Karpas-422 (cell line): ENCODE measurements around the gene FAM90A1. TPM values are rescaled to one million over a fixed set of nuclear protein-coding genes. Genes with fewer than 3 reads are reported as not detected.
"Not testable (repeated sequence)": the region's sequence is repeated elsewhere in the genome, so short reads cannot be mapped to it uniquely, and the experiment has no call there.

Experiments used
- DNase-seq: peaks from one replicate; pipeline ENCODE4 v3.0.0-alpha.2; 2015
- H2AFZ ChIP-seq: fragments of 200-600 bp; sonication (generic); 2 replicates; pipeline ENCODE4 v1.6.1; 2014; ENCODE audit warnings: antibody characterized with exemption, low read length, mixed read lengths
- H3K27ac ChIP-seq: fragments of 200-600 bp; sonication (generic); 2 replicates; pipeline ENCODE4 v1.5.1; 2014; ENCODE audit warnings: mild to moderate bottlenecking, low read length, moderate library complexity
- H3K27me3 ChIP-seq: fragments of 200-600 bp; sonication (generic); 2 replicates; pipeline ENCODE4 v1.6.1; 2014; ENCODE audit warnings: low read length, mixed read lengths
- H3K36me3 ChIP-seq: fragments of 200-600 bp; sonication (generic); 2 replicates; pipeline ENCODE4 v1.6.1; 2014; ENCODE audit warnings: low read length, mixed read lengths; ENCODE audit not compliant: insufficient read depth
- H3K4me1 ChIP-seq: fragments of 200-600 bp; sonication (generic); 2 replicates; pipeline ENCODE4 v1.6.1; 2014; ENCODE audit warnings: mild to moderate bottlenecking, low read length, mixed read lengths
- H3K4me2 ChIP-seq: fragments of 200-600 bp; sonication (generic); 2 replicates; pipeline ENCODE4 v1.6.1; 2014; ENCODE audit warnings: low read length, low read depth, mild to moderate bottlenecking; ENCODE audit not compliant: poor library complexity, severe bottlenecking
- H3K4me3 ChIP-seq: fragments of 200-600 bp; sonication (generic); 2 replicates; pipeline ENCODE4 v1.5.1; 2014; ENCODE audit warnings: mild to moderate bottlenecking, antibody characterized with exemption, low read length, mixed read lengths
- H3K79me2 ChIP-seq: fragments of 200-600 bp; sonication (generic); 2 replicates; pipeline ENCODE4 v1.6.1; 2014; ENCODE audit warnings: mild to moderate bottlenecking, low read length, mixed read lengths
- H3K9ac ChIP-seq: fragments of 200-600 bp; sonication (generic); 2 replicates; pipeline ENCODE4 v1.6.0; 2014; ENCODE audit warnings: low read length
- H3K9me2 ChIP-seq: fragments of 200-600 bp; sonication (generic), shearing (Covaris generic); replicated peaks from 2 replicates; pipeline ENCODE4 v1.6.0; 2014; ENCODE audit warnings: mild to moderate bottlenecking, low read length, moderate library complexity; ENCODE audit not compliant: insufficient read depth
- H3K9me3 ChIP-seq: fragments of 300-700, 200-600 bp; sonication (generic); 2 replicates; pipeline ENCODE4 v1.6.1; 2014; ENCODE audit warnings: low read length, mixed read lengths
- H4K20me1 ChIP-seq: fragments of 200-600 bp; sonication (generic); 2 replicates; pipeline ENCODE4 v1.6.1; 2014; ENCODE audit warnings: mild to moderate bottlenecking, antibody characterized with exemption, low read length, low read depth; ENCODE audit not compliant: insufficient read depth
- total RNA-seq: library from RNA; depleted of rRNA; stranded (reverse); fragments of >200 nt; shearing (Covaris generic); gene quantifications from 2 replicates; pipeline ENCODE4 v1.2.3, GENCODE V29; 2014; ENCODE audit warnings: low replicate concordance; rRNA removed

Gene FAM90A1, protein sequence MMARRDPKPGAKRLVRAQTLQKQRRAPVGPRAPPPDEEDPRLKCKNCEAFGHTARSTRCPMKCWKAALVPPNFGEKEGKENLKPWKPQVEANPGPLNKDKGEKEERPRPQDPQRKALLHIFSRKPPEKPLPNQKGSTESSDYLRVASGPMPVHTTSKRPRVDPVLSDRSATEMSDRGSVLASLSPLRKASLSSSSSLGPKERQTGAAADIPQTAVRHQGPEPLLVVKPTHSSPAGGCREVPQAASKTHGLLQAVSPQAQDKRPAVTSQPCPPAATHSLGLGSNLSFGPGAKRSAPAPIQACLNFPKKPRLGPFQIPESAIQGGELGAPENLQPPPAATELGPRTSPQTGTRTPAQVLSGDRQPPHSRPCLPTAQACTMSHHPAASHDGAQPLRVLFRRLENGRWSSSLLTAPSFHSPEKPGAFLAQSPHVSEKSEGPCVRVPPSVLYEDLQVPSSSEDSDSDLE
- total RNA-seq, result not detected in 2 replicates

DNA sequence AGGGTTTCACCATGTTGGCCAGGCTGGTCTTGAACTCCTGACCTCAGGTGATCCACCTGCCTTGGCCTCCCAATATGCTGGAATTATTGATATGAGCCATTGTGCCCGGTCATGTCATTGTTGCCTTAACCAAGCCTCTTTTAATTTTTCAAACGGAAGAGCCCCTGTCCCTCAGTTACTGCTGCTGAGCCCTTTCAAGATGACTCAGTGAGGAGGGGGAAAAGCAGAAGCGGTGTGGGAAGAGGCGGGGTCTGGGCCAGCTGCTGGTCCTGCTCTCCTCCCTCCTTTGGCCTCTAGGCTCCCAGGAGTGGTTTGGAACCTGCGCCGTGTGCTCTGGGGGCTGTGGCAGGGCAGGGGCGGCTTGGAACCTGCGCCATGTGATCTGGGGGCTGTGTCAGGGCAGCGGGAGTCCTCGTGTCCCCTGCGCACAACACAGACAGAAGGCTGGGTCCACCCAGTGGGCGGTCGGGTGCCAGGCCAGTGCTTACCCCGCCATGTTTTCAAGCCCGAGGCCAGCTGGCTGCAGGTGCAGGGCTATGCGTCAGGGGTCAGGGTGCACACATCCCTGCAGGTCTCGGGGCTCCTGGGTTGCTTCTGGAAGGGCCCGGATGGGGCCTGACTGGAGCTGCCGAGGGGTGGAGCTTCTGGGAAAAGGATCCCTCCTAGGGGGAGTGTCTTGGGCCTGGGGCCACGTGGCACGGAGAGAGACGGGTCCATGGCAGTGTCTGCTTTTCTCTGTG is at the start of gene FAM90A1:
Gene FAM90A1, minus strand, starts transcription at position 627 of the 740 bp plus-strand sequence. CDS start 2,786 bp downstream, outside the sequence.
- H3K4me2 ChIP-seq, H2AFZ ChIP-seq, H3K9me2 ChIP-seq, H3K27me3 ChIP-seq, H3K9me3 ChIP-seq, H3K9ac ChIP-seq, H3K4me1 ChIP-seq, H3K27ac ChIP-seq, H3K79me2 ChIP-seq, H3K4me3 ChIP-seq, H3K36me3 ChIP-seq, H4K20me1 ChIP-seq: not testable (repeated sequence)
- peak; percentile 20 for DNase-seq

GRCh38 chr12:8276397-8276796 is 49.0 kb upstream of the FAM90A1 start:
- not testable (repeated sequence) for H3K4me2 ChIP-seq, H3K4me1 ChIP-seq, H3K9ac ChIP-seq, DNase-seq, H3K4me3 ChIP-seq, H3K9me2 ChIP-seq, H3K36me3 ChIP-seq, H3K27ac ChIP-seq, H4K20me1 ChIP-seq, H2AFZ ChIP-seq, H3K27me3 ChIP-seq, H3K79me2 ChIP-seq, H3K9me3 ChIP-seq

DNA sequence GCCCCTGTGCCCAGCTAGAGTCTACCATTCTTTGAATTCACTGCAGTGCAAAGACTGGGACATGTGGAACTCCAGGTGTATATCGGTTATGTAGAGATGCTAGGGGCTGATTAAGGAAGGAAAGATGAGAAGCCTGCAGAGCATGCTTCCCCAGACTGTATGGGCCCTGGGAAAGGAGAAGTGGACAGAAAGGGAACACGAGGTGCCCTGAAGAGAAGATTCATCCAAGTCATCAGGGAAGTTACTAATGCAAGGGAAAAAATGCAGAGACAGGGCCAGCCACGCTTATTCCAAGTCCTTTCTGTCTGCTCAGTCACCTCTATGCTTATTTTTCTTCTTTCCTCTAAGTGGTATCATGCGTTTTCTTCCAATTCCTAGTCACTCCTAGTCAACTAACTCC is 39.3 kb upstream of the FAM90A1 start:
- not testable (repeated sequence) for H3K4me2 ChIP-seq, DNase-seq, H3K36me3 ChIP-seq, H4K20me1 ChIP-seq, H3K27me3 ChIP-seq, H3K4me3 ChIP-seq, H3K79me2 ChIP-seq, H3K9ac ChIP-seq, H2AFZ ChIP-seq, H3K9me3 ChIP-seq, H3K9me2 ChIP-seq, H3K4me1 ChIP-seq, H3K27ac ChIP-seq

GRCh38 chr12:8264236-8264635 is 36.8 kb upstream of the FAM90A1 start:
- not testable (repeated sequence) for H3K9ac ChIP-seq, H3K4me3 ChIP-seq, H3K27ac ChIP-seq, H3K27me3 ChIP-seq, H4K20me1 ChIP-seq, H3K9me3 ChIP-seq, H3K4me1 ChIP-seq, H3K9me2 ChIP-seq, H3K36me3 ChIP-seq, H2AFZ ChIP-seq, H3K79me2 ChIP-seq, DNase-seq, H3K4me2 ChIP-seq

GRCh38 chr12:8261111-8261554 is 33.7 kb upstream of the FAM90A1 start:
- H3K36me3 ChIP-seq, H3K27me3 ChIP-seq, H3K79me2 ChIP-seq, H3K9me3 ChIP-seq, DNase-seq, H3K4me1 ChIP-seq, H3K27ac ChIP-seq, H3K4me2 ChIP-seq, H3K9ac ChIP-seq, H3K4me3 ChIP-seq, H3K9me2 ChIP-seq, H4K20me1 ChIP-seq, H2AFZ ChIP-seq: not testable (repeated sequence)

- not testable (repeated sequence) for H3K27ac ChIP-seq, H3K4me2 ChIP-seq, H3K4me3 ChIP-seq, DNase-seq, H3K36me3 ChIP-seq, H4K20me1 ChIP-seq, H2AFZ ChIP-seq, H3K27me3 ChIP-seq, H3K4me1 ChIP-seq, H3K9me3 ChIP-seq, H3K79me2 ChIP-seq, H3K9me2 ChIP-seq, H3K9ac ChIP-seq
Measured at GRCh38 chr12:8256356-8256755, 28.9 kb upstream of the FAM90A1 start.

DNA sequence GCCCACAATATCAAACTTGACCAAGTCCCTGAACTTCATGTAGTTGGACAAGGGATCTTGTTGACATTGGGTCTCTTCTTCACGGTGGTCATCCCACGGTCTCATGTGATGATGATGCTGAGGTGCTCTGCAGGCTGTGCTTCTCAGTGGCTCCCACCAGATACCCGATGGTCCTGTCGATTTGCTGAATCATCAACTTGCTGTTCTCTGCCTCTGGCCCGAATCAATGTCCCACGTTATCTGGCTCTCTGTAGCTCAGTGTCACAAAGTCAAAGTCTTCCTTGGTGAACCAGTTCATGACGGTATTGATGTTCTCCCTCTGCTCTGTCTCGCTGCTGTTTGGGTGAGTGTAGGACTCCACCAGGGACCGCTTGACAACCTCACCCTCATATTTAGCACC is 27.3 kb upstream of the FAM90A1 start:
- H3K4me1 ChIP-seq, H3K36me3 ChIP-seq: not testable (repeated sequence)

GRCh38 chr12:8252056-8252818 is 24.8 kb upstream of the FAM90A1 start:
- H4K20me1 ChIP-seq, H3K27me3 ChIP-seq, DNase-seq, H3K4me1 ChIP-seq, H3K9me2 ChIP-seq, H3K4me2 ChIP-seq, H3K27ac ChIP-seq, H3K36me3 ChIP-seq, H3K79me2 ChIP-seq, H2AFZ ChIP-seq, H3K4me3 ChIP-seq, H3K9me3 ChIP-seq, H3K9ac ChIP-seq: not testable (repeated sequence)

More for the DNA sequence above, 27.3 kb upstream of the FAM90A1 start:
- not testable (repeated sequence) for H3K27ac ChIP-seq, H4K20me1 ChIP-seq, H2AFZ ChIP-seq, DNase-seq, H3K79me2 ChIP-seq, H3K27me3 ChIP-seq, H3K4me2 ChIP-seq, H3K4me3 ChIP-seq, H3K9ac ChIP-seq, H3K9me2 ChIP-seq, H3K9me3 ChIP-seq
